ENCODE data around the gene ADCY3.
A peak's percentile ranks its signal among the peaks of the same experiment; 100 is the strongest.

ADCY3 gene

GRCh38 chr2:24920098-24920808 is at the start of gene ADCY3:
TSS of gene ADCY3 (minus strand) at chr2:24920237. CDS start at chr2:24918987, 1,250 bp downstream.
- DNase-seq (ENCODE audit: low spot score): peak; percentile 92

- DNase-seq (ENCODE audit: low spot score): no peak
Observed at GRCh38 chr2:24969784-24970183, 49.7 kb upstream of the ADCY3 start.

- no peak for DNase-seq (ENCODE audit: low spot score)
Observed at GRCh38 chr2:24961903-24962302, 41.9 kb upstream of the ADCY3 start.

- no peak for DNase-seq (ENCODE audit: low spot score)
Observed at GRCh38 chr2:24959761-24960160, 39.7 kb upstream of the ADCY3 start.

- no peak for DNase-seq (ENCODE audit: low spot score)
Observed at GRCh38 chr2:24958411-24958935, 38.4 kb upstream of the ADCY3 start.

GRCh38 chr2:24957976-24958375 is 37.9 kb upstream of the ADCY3 start:
- no peak for DNase-seq (ENCODE audit: low spot score)

- no peak for DNase-seq (ENCODE audit: low spot score)
Observed at GRCh38 chr2:24957221-24957620, 37.2 kb upstream of the ADCY3 start.

GRCh38 chr2:24955921-24956320 is 35.9 kb upstream of the ADCY3 start:
- DNase-seq (ENCODE audit: low spot score): no peak

- DNase-seq (ENCODE audit: low spot score): no peak
Observed at GRCh38 chr2:24955232-24955631, 35.2 kb upstream of the ADCY3 start.

GRCh38 chr2:24950102-24950501 is 30.1 kb upstream of the ADCY3 start:
- no peak for DNase-seq (ENCODE audit: low spot score)

GRCh38 chr2:24948506-24948905 is 28.5 kb upstream of the ADCY3 start:
- DNase-seq (ENCODE audit: low spot score): no peak

GRCh38 chr2:24947561-24948157 is 27.6 kb upstream of the ADCY3 start:
- no peak for DNase-seq (ENCODE audit: low spot score)

- DNase-seq (ENCODE audit: low spot score): no peak
Observed at GRCh38 chr2:24945907-24946306, 25.9 kb upstream of the ADCY3 start.

GRCh38 chr2:24943427-24944053 is 23.5 kb upstream of the ADCY3 start:
- DNase-seq (ENCODE audit: low spot score): no peak

GRCh38 chr2:24939353-24939752 is 19.3 kb upstream of the ADCY3 start:
- DNase-seq (ENCODE audit: low spot score): no peak

GRCh38 chr2:24937236-24937635 is 17.2 kb upstream of the ADCY3 start:
- DNase-seq (ENCODE audit: low spot score): no peak

- no peak for DNase-seq (ENCODE audit: low spot score)
Observed at GRCh38 chr2:24935145-24935544, 15.1 kb upstream of the ADCY3 start.

GRCh38 chr2:24932715-24933114 is 12.7 kb upstream of the ADCY3 start:
- DNase-seq (ENCODE audit: low spot score): no peak

- peak; percentile 54 for DNase-seq (ENCODE audit: low spot score)
Observed at GRCh38 chr2:24930768-24931167, 10.7 kb upstream of the ADCY3 start.

- DNase-seq (ENCODE audit: low spot score): no peak
Observed at GRCh38 chr2:24929230-24929629, 9.2 kb upstream of the ADCY3 start.

- no peak for DNase-seq (ENCODE audit: low spot score)
Observed at GRCh38 chr2:24928036-24928435, 8.0 kb upstream of the ADCY3 start.

- peak; percentile 82 for DNase-seq (ENCODE audit: low spot score)
Observed at GRCh38 chr2:24926602-24927252, 6.7 kb upstream of the ADCY3 start.

- DNase-seq (ENCODE audit: low spot score): no peak
Observed at GRCh38 chr2:24926220-24926601, 6.2 kb upstream of the ADCY3 start.
